Fibroblast of lung (primary cell): ENCODE measurements around the gene C12orf50.

Experiments
- CTCF ChIP-seq, 2 donors: IDR thresholded peaks in 1 of 2; conservative IDR thresholded peaks in 1 of 2; 1 replicate in 1 of 2; 2 replicates in 1 of 2; pipeline ENCODE4 v1.5.1; 2011 to 2012; ENCODE audit warnings: low read length in 2 of 2, control low read depth in 1 of 2, inconsistent platforms in 1 of 2, low read depth in 1 of 2, mild to moderate bottlenecking in 1 of 2
- EZH2 ChIP-seq: IDR thresholded peaks from 2 replicates; pipeline ENCODE4 v1.5.1; 2012; ENCODE audit warnings: low read length, control low read depth, mild to moderate bottlenecking; ENCODE audit errors: missing control alignments

GRCh38 chr12:88062474-88062873 is 33.3 kb upstream of the C12orf50 start:
- no peak for TF ChIP-seq CTCF (conservative IDR thresholded peaks at IDR 0.05 in 1 of 2, IDR thresholded peaks at IDR 0.05 in 1 of 2; ENCODE audit: low read depth in 1 of 2, low read length in 2 of 2)
- no peak for TF ChIP-seq EZH2
